HG02610 (cell line): Measurements from ENCODE around the gene SCN1A.
A peak's percentile ranks its signal among the peaks of the same experiment; 100 is the strongest.
"Not testable (repeated sequence)": the region's sequence is repeated elsewhere in the genome, so short reads cannot be mapped to it uniquely, and the experiment has no call there.

ENCODE experiments used
- ATAC-seq: cut with Tn5 transposase; IDR thresholded peaks from one replicate; pipeline ENCODE4 v1.9.1; 2021; ENCODE audit warnings: mild to moderate bottlenecking, moderate library complexity; ENCODE audit not compliant: unreplicated experiment

The SCN1A gene

DNA sequence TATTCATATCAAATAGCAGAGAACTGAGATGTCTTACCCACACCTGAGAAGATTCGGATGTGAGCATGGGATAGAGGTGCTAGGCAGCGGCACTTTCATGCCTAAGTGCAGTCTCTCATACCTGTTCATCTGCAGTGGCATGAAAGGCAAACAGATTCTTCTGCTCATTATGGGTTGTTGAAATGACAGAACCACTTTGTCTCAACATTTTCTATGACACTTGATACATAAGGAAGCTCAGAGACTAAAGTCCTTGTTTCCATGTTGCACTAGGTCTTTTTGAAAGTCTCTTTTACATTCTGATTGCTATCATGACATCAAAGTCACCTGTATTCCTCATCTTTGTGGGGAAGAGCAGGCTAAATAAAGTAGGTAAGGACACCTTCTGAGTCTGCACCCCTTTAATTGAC, 8.0 kb upstream of the SCN1A start:
- no peak for ATAC-seq

DNA sequence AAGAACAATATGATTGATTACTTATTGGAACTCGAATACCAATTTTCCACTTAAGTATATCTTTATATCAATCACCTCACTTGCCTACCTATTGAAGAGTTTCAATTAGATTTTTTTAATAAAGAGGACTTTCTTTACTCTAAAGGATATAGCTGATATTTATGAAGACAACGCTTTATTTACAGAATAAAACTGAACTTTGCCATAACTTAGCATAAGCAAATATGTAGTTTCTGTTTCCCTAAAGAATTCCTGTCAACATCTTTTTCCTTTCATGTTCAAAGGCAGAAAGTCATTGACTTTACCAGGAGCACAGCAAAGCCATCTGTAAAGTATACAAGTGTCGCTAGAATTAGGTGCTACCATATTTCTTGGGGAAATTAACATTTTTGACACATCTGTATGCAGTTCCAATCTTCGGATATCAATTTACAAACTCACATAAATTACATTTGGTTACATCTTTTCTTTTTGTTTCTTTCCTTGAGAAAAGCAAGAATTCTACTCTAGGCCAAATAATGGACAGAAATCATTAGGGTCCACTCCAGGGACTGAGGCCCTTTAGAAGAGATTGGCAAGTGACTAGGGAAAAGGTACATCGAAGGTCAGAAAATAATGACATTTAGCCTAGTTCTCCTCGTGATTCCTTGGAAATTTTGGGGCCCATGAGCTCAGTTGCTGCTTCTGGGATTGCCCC, 7.5 kb upstream of the SCN1A start:
- ATAC-seq = no peak

DNA sequence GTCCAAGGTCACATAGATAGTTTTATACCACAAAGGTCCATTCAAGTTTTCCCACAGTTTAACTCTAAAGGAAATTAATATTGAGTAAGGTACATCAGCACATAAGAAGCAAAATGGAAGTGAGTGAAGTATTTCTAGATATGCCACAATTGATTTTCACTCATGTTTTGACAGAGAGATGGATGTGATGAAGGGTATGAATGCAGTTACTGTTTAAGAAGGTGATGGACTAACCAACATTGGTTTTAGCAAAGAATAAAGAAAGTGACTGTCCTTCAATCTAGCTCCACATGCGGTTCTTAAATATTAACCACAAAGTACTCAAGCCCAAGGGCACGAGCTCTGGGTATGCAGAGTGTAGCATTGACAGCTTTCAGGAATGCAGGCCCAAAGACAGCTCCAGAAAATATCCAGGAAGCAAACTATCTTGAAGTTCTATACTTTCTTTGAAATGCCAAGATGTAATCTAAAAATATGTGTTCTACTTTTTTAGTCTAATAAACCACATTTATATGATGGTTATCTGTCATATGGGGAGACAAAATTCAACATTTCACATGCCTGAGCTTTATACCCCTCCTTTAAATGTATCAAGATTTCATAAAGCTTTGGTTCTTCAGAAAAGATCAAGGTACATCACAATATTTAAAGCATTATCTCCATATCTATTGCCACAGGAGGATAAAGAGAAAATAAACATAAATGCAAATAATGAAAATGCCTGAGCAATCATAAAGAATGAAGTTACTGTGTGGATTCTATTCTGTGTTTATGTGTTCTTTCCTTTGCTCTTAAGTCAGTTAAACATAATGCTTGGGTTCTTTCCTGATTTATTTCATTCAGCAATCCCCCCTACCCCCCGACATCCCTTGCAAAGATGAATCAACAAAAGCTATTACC, 6.7 kb upstream of the SCN1A start:
- ATAC-seq = no peak

DNA sequence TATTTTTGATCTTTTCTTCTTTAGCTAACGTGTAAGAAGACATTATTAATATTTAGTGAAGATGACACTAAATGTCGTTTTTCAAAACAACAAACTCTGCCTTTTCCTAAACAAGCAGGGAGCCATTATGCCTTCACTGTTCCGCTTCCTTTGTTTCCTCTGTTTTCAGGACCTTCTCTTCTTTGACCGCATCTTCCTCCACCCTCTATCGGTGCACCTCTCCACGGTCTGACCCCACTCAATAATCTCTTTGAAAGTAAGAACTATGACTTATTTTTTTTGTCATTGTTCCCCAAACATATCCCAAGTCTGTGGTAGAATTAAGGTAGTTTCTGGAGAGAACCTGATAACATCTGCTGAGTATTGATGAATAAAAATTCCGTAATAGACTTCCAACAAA, 5.8 kb upstream of the SCN1A start:
- no peak for ATAC-seq

DNA sequence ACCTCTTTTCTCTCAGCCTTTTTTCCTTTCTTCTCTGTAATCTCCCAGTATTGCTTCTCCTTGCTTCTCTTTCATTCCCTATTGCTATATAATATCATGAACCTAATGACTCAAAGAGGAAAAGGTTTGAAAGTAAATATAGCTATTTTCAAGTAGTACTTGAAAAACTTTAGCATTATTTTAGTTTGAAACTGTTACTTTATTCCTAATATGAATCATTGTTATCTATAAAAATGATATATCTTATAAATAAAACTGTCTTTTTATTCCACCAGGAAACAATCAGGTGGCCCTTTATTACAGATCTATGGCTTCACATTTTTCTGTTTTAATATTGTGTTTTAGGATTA, 311 bp upstream of the SCN1A start:
- ATAC-seq = no peak

DNA sequence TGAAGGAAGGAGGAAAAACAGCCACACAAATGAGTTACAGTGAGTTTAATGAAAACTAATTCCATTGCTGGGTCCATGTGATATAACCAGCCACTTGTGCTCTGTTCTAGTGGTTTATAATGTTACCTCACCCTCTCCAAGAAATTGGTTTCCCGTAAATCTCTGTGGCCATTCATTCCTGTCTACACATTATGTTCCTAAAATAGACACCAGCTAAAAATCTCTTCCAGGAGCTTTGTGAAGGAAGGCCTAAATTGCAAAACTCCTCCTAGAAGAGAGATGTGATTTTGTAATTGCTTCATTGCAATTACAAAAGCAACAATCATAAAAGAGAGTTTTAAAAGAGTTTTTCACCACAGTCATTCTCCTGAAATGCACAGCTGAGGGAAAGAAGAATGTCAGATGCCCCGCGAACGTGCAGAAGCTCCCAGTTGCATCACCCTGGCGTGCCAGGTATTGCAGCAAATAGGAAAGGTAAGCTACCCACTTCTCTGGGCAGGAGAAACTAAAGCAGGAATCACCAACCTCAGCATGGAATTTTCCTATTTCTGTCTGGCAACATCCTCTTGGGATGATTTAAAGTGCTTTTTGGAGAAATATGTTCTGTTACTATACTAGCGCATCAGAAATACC, 1.7 kb downstream of the SCN1A start:
- ATAC-seq = no peak

DNA sequence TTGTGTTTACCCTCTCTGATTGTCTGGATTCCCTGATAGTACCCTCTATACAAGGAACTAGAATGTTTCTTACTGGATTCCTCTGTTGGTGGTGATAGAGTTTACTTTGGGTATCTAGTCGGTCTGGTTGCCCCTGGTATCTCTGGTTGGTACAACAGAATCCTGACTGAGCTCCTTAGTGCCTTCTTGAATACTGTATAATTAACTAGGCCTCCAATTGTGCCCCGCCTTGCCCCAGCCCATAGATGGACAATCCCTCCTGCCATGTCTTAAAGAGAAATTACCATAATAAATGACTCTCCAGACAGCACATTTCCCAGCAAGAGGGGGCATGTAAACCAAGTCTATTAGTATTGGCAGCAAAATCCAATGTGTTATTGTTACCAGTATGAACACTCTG, 2.3 kb downstream of the SCN1A start:
- ATAC-seq = no peak

DNA sequence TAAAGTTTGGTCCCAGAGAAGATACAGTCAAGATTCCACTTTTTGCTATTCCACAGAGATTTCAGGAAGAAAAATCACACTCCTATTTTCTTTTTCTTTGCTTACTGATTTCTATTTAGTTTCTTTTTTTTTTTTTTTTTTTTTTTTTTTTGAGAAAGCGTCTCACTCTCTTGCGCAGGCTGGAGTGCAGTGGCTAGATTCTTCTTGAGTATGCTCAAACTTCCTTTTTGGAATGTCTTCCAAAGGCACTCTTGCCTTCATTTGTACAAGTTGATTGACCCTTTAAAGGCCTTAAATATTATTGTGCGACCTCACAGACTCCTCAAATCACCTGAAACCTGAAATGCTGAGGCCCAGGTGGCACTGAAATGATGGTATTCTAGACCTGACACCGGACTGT, 9.6 kb downstream of the SCN1A start:
- ATAC-seq = no peak

DNA sequence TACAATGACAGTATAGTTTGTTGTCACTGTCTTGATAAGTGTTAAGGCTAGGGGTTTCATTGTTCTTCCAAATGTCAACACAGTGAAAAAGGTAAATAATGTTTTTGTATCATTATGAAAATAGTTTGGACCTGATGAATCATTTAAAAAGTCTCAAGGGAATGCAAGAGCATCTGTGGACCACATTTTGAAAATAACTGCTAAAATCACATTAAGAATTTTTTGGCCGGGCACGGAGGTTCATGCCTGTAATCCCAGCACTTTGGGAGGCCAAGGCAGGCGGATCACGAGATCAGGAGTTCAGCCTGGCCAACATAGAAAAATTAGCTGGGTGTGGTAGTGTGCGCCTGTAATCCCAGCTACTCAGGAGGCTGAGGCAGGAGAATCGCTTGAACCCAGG, 10.3 kb downstream of the SCN1A start:
- no peak for ATAC-seq

DNA sequence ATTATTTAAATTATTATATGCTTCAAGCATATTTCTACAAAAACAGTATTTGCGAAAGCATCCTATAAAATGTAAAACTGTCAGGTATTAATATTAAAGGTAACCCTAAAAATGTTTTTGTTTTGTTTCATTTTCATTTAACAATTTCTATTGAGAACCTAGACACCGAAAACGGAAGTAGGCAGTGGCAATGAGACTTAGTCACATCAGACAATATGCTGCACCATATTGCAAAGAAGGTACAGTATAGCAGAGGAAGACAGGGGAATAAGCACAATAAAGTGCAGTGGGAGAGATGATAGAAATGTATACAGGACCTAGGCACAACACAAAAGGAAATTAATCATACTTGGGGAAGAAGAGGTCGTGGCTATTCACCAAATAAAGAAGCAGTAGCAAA, 12.2 kb downstream of the SCN1A start:
- ATAC-seq = no peak

DNA sequence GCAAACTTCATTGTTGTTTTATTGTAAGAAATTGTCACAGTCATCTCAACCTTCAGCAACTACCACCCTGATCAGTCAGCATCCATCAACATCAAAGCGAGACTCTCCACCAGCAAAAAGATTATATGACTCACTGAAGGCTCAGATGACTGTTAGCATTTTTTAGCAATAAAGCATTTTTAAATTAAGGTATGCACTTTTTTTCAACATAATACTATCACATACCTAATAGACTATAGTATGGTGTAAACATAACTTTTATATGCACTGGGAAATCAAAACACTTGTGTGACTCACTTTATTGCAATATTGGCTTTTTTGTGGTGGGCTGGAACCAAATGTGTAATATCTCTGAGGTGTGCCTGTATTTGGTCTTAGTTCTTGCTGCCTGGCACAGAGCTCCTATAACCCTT, 15.6 kb downstream of the SCN1A start:
- ATAC-seq = peak; percentile 84

DNA sequence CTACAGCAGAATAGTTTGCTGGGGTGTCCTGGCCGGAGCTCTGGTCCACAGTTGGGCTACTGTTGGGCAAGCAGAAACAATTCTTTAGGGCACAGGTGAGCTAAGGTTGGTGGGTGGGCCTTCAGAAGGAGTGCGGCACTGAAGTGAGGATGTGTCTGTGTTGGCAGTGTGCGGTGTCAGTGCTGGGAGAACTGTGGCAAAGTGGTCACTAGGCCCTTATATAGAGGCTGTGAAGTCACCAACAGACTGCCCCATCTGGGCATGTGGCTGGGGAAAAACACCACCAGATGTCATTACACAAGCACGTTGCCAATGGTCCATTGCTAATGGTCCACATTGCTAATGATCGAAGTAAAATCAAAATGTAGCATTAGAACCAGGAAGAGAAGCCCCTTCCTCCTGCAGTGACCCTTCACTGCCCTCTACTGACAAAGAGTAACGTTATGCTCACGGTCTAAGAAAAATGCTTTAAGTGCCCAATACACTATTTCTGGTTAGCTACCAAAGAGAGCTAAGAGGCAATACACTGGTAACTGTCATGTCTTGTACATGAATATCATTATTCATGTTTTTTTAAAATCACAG, 21.3 kb downstream of the SCN1A start:
- no peak for ATAC-seq

DNA sequence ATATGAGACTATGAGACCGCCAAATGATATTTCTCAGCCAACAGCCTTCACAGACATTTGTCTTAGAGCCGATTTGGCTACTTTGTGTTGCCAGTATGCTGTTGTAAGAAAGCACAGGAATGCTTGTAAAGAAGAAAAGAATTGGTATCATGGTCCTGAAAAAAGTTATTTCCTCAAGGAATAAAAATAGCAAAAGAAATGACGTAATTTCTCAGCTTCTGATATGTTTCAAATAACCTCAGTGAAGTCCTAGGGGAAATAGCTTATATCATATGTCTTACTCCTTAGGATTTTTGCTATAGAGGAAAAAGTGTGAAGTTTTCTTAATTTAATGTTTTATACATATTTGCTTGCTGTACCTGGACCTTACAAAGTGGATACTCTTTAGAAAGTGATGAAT, 23.0 kb downstream of the SCN1A start:
- no peak for ATAC-seq

DNA sequence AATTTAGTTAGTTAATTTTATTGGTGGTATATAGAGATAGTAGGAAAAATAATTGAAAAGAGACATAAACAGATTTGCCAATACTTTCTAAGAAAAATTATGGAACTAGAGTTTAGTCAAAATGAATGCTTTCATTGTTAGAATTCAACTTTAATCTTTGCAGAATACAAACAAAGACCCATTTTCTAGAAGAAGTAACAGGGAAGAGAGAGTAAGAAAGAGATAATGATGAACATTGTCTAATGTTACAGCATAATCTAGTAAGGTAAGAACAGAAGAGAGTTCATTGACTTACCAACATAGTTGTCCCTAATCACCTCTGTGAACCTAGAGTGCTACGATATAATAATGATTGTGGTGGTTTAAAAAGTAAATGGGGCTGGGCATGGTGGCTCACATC, 23.7 kb downstream of the SCN1A start:
- ATAC-seq = no peak

DNA sequence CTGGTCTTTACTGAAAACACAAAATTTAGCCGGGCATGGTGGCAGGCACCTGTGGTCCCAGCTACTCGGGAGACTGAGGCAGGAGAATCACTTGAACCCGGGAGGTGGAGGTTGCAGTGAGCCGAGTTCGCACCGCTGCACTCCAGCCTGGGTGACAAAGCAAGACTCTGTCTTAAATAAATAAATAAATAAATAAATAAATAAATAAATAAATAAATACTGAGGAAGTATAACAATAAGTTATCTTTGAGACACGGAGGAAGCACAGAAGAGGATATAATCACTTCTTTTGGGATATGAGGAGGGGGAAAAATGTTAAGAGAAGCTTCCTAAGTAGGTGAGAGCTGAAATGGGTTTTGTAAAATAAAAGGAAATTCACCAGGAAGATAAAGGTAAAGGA, 24.5 kb downstream of the SCN1A start:
- ATAC-seq = not testable (repeated sequence)

DNA sequence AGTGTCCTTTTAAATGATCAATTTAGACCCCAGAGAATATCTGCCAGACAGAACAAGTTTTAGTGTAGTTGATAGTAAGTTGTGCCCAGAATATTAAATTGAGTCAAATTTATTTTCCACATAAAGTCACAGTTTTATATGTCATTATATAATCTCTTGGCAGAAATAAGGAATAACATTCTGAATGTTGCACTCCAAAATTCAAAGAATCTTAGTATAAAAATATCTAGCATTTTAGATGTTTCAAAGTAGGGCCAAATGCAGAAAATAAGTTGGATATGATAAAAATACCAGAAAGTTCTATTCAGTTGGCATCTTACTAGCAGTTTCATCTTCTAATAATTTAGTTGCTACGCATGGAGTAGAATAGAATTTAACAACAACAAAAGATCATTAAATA, 33.5 kb downstream of the SCN1A start:
- no peak for ATAC-seq

DNA sequence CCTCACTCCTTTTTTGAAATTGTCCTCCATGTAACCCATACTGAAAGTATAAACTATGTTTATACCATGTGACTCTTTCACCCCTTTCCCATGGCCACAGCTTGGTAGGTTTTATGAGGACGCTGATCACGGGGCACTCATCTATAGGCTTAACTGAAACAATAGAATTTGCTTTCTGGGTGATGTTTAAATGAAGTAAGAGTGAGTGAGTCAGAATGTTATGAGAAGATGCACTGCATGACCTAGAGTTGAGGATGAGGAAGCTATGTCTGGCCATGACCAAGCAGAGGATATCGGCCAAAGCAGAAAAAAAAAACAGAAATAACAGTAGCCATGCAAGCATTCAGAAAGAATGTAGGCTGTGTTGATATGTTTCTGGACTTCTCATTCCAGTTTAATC, 34.9 kb downstream of the SCN1A start:
- ATAC-seq = no peak

DNA sequence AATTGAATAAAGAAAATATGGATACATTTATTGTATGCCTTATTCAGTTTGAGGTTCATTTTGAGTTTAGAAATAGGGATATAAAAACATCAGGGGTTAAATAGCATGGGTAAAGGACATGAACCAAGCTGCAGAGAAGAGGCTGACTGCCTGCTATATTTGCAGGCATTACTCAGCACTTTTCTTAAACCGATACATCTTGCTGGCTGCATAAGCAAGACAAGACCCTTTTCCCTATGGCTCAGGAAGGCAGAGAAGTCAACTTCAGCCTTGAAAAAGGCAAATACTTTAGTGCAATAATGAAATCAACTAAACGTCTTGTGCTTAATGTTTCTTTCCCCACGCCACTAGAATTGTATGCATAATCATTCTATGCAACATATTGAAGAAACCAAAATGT, 36.4 kb downstream of the SCN1A start:
- no peak for ATAC-seq

DNA sequence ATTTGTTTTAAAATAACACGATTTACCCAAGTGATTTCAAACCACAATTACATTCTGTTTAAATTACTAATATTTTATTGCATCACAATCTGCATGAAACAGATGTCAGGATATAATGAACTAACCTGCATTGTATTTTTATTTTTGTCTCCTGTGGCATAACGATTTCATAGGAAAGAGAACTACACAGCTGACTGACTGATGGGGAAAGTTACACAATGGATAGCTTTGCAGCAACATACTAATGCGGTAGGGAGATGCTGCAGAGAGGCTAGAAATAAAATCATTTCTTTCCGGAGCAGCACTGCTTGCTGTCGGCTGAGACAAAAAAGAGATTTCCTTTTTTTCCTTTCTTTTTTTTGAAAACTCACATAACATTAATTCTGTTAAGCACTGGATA, 36.9 kb downstream of the SCN1A start:
- ATAC-seq = no peak

DNA sequence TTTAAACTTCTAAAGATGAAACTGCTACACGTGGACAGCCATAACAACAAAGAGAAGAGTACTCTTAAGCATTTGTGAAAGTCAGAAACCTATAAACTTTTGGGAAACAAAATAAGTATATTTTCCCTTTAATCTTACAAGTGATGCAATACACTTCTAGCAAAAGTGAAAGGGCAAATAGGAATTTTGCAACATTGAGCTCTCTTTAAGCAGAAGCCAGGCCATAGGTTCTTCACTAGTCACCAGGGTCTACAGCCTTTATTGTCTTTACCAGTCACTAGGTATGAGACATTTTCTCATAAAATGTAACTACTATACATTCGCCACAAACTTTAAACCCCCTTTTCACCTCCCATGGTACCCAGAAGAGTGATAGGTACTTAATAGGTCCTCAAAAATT, 37.5 kb downstream of the SCN1A start:
- no peak for ATAC-seq

DNA sequence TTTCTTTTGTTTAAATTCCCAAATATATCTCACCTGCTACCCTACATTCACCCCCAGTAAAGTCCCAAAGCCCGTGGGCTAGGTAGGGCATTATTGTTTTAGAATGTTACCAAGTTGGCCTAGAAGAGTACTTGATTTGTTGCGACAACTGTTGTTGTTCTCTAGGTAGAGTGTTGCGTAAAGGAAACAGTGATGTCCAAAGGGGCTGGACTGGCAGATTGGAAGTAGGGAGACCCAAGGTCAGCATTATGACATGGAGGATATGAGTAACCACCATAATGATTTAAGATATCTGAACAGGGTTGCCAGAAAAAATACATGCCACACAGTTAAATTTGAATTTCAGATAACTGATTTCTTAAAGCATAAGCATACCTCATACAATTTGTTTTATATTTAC, 39.2 kb downstream of the SCN1A start:
- ATAC-seq = no peak

DNA sequence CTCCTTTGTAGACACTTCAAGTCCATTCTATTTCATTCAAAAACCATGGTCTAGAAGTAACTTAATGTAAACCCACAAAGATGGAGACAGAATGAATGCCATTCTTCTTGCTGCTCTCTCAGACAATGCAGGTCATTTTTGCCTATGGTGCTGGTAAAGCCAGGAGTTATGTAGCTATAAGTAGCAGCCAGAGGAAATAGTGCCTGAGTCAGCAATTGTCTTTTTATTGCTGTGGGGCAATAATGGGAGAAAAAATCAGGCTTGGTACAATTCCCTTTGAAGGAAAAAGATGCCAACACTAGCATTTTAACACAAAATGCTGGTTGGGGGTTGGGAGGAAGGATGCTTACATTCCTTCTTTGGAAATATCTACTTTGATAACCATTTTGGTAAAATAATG, 43.5 kb downstream of the SCN1A start:
- no peak for ATAC-seq
